ENCODE results near the gene WDR72. TPM values are rescaled to one million over a fixed set of nuclear protein-coding genes. Genes with fewer than 3 reads are reported as not detected.
"Not testable (repeated sequence)": the region's sequence is repeated elsewhere in the genome, so short reads cannot be mapped to it uniquely, and the experiment has no call there.

The WDR72 gene
- total RNA-seq, 2 experiments from 2014 or later, result not detected

DNA sequence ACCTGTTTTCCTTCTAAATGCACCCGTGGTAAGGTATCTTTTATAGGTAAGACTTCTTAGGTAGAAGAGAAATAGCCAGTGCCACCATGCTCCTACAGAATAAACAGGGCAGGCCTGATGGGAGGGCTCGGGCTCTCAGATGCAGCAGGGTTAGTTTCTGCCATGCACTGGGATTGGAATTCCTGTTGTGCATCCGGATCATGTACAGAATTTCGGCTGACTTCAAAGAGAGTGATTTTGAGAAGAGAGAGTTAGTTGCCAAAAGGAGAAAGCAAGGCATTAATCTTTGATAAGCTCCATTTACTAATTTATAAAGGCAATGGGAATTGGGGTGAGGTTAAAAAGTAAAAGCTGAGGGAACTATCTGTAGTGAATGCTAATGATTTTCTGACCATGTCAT, 211.2 kb downstream of the WDR72 start:
- Mint-ChIP-seq H3K27ac (no peak overlapping the region), H3K36me3 (no peaks in the 10 kb centered on the region), H3K4me1 (no peaks in the 10 kb centered on the region), H3K27me3 (no peaks in the 10 kb centered on the region), H3K4me3 (no peak overlapping the region), H3K9me3 (no peaks in the 10 kb centered on the region)
- no peak for DNase-seq

- DNase-seq, H3K4me1 Mint-ChIP-seq: not testable (repeated sequence)
Measured at GRCh38 chr15:53540626-53541300, 218.7 kb downstream of the WDR72 start.

DNA sequence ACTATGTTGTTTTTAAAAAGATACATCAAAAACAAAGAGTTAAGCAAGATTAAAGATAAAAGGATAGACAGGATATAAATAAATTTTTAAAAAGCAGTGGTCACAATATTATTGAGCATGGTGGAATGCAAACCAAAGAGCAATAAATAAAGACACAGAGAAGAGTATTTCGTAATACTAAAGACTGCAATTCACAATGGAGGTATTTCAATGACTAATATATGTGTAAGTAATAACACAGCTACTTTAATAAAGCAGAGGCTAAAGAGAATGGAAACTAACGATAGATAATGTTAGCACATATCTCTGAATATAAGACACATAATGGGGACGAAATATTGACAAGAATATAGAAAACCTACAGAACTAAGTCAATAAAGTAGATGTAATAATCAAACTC, 219.6 kb downstream of the WDR72 start:
- H3K27ac Mint-ChIP-seq, result no peak overlapping the region
- H3K9me3 Mint-ChIP-seq, result no peaks in the 10 kb centered on the region
- no peaks in the 10 kb centered on the region for H3K4me1 Mint-ChIP-seq
- no peak overlapping the region for H3K4me3 Mint-ChIP-seq
- no peak for DNase-seq
- no peaks in the 10 kb centered on the region for H3K36me3 Mint-ChIP-seq
- H3K27me3 Mint-ChIP-seq, result no peaks in the 10 kb centered on the region

More at GRCh38 chr15:53540626-53541300, 218.7 kb downstream of the WDR72 start:
- not testable (repeated sequence) for H3K27ac Mint-ChIP-seq, H3K36me3 Mint-ChIP-seq, H3K9me3 Mint-ChIP-seq, H3K4me3 Mint-ChIP-seq, H3K27me3 Mint-ChIP-seq

- Mint-ChIP-seq H3K4me3 (no peak overlapping the region), H3K9me3 (no peaks in the 10 kb centered on the region), H3K27ac (no peak overlapping the region), H3K4me1 (no peaks in the 10 kb centered on the region), H3K36me3 (no peaks in the 10 kb centered on the region), H3K27me3 (no peaks in the 10 kb centered on the region)
- no peak for DNase-seq
Measured at GRCh38 chr15:53536479-53537120, 222.9 kb downstream of the WDR72 start.

DNA sequence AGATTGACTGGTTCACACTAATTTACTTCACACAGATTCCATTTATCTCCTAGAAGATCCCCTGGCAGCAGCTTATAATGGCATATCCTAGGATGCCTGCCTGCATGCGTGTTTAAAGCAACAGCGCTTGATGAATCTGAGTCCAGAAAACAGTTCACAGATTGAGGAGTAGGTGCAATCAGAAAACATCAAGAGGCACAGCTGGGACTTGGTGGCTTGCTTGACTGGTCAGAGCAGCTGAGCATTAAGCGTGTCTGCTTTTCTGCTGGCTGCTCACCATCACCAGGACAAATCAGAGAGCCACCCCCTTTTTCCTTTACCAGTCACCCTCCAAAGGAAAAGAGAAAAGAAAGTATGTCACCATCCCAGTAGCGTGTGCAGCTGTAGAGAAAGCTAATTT, 223.6 kb downstream of the WDR72 start:
- Mint-ChIP-seq H3K9me3 (no peaks in the 10 kb centered on the region), H3K27me3 (peaks cover 2% of the 10 kb centered on the region), H3K4me3 (no peak overlapping the region), H3K27ac (no peak overlapping the region), H3K36me3 (no peaks in the 10 kb centered on the region), H3K4me1 (no peaks in the 10 kb centered on the region)
- DNase-seq, result no peak

- Mint-ChIP-seq H3K36me3 (no peaks in the 10 kb centered on the region), H3K4me3 (no peak overlapping the region), H3K9me3 (no peaks in the 10 kb centered on the region), H3K4me1 (peaks cover 4% of the 10 kb centered on the region), H3K27me3 (peaks cover 2% of the 10 kb centered on the region), H3K27ac (no peak overlapping the region)
- DNase-seq, result no peak
Measured at GRCh38 chr15:53534105-53534839, 225.2 kb downstream of the WDR72 start.

DNA sequence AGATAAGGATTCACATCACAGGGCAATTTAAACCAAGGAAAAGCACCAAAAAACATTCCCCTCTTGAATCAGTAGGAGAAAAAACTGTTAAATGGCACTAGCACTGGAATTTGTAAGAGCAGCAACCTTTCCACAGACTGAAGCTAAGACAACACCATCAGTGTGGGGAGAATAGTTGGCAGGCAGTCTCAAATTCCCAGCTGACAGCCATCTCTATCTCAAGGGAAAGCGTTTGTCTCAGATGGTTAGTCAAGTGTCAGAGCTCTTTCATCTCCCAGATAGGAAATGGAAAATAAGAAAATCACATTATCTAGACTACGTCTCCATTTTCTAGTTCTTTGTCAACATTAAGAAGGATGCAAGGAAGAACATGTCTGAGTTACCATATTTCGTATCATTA, 228.7 kb downstream of the WDR72 start:
- no peak overlapping the region for H3K27ac Mint-ChIP-seq
- peaks cover 6% of the 10 kb centered on the region for H3K4me1 Mint-ChIP-seq
- H3K4me3 Mint-ChIP-seq, result no peak overlapping the region
- no peaks in the 10 kb centered on the region for H3K36me3 Mint-ChIP-seq
- H3K27me3 Mint-ChIP-seq, result peaks cover 8% of the 10 kb centered on the region
- DNase-seq, result no peak
- no peaks in the 10 kb centered on the region for H3K9me3 Mint-ChIP-seq

DNA sequence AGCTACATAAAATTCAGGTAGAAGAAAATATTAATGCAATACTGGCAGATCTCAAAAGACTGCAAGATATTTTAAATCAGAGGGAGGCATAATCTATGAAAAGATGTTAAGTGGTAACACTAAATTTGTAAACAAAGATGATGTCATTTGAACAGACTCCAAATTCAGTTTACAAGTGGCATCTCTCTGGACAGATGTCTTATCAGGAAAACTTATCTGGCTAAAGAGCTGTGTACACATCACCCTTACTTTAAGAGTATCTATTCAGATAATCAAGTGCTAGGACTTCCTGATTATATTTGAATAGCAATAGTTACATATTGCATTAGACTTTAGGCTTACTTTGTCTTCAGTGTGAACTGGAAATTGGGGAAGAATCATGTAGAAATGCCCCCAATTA, 231.5 kb downstream of the WDR72 start:
- Mint-ChIP-seq H3K27me3 (peaks cover 8% of the 10 kb centered on the region), H3K36me3 (no peaks in the 10 kb centered on the region), H3K9me3 (no peaks in the 10 kb centered on the region), H3K4me3 (no peak overlapping the region), H3K4me1 (peaks cover 6% of the 10 kb centered on the region), H3K27ac (no peak overlapping the region)
- DNase-seq, result no peak

DNA sequence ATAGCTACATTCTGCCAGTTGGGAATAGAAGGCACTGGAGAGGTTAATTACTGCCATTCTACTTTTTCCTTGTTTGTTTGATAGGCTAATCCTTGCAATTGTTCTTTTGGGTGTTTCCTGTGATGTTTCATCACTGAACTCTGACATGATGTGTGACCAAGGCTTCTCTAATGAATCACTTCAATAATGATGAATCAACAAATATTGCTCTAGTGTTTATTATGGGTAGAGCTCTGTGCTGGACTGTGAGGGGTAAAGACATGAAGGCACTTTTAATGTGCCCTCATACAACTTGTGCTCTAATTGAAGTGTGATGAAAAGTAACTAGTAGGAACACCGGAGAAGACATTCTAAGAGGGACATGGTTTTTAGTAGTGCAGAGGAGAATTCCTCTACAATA, 233.6 kb downstream of the WDR72 start:
- H3K36me3 Mint-ChIP-seq, result no peaks in the 10 kb centered on the region
- DNase-seq, result no peak
- H3K4me1 Mint-ChIP-seq, result peaks cover 6% of the 10 kb centered on the region
- no peaks in the 10 kb centered on the region for H3K9me3 Mint-ChIP-seq
- peaks cover 6% of the 10 kb centered on the region for H3K27me3 Mint-ChIP-seq
- H3K27ac Mint-ChIP-seq, result no peak overlapping the region
- H3K4me3 Mint-ChIP-seq, result no peak overlapping the region

DNA sequence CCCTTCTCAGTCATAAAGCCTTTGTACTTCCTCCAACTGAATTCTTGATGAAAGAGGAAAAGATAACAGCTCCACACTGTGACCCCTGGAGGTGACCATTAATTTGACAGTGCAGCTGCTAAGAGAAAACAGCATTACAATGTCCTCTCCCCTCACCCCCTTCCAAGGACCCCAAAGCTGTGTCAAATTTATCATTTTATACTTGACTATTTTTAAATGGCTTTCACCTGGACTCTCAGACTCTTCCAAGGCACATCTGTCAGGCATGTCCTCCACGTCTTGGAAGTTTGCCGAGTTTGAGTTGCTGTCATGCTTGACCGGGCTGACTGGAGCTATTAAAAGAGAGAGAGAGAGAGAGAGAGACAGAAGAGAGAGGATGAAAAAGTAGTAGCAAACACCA, 236.5 kb downstream of the WDR72 start:
- no peak overlapping the region for H3K27ac Mint-ChIP-seq
- no peaks in the 10 kb centered on the region for H3K4me1 Mint-ChIP-seq
- no peaks in the 10 kb centered on the region for H3K9me3 Mint-ChIP-seq
- DNase-seq, result no peak
- no peak overlapping the region for H3K4me3 Mint-ChIP-seq
- H3K27me3 Mint-ChIP-seq, result peaks cover 5% of the 10 kb centered on the region
- no peaks in the 10 kb centered on the region for H3K36me3 Mint-ChIP-seq

DNA sequence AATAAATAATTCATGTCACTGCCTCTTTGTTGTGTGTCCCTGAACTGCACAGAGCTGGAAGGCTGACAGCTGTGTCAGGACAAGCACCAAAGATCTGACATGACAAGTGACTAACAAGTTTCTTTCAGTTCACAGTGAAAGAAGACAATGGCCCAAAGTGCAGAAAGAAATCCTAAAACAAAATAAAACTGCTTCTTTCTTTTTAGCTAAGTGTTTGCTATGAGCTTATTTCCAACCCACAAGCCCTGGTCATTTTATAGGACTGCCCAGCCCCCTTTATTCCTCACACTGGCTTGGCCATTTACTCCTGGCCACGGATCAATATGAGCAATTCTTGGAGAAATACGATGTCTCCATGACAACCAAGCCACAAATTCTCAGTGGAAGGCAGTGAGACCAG, 238.5 kb downstream of the WDR72 start:
- Mint-ChIP-seq H3K4me3 (no peak overlapping the region), H3K27me3 (no peaks in the 10 kb centered on the region), H3K9me3 (no peaks in the 10 kb centered on the region), H3K36me3 (no peaks in the 10 kb centered on the region), H3K27ac (no peak overlapping the region), H3K4me1 (no peaks in the 10 kb centered on the region)
- no peak for DNase-seq

GRCh38 chr15:53513431-53513830, 246.0 kb downstream of the WDR72 start:
- no peak overlapping the region for H3K27ac Mint-ChIP-seq
- H3K36me3 Mint-ChIP-seq, result no peaks in the 10 kb centered on the region
- H3K4me3 Mint-ChIP-seq, result no peak overlapping the region
- no peaks in the 10 kb centered on the region for H3K9me3 Mint-ChIP-seq
- H3K4me1 Mint-ChIP-seq, result no peaks in the 10 kb centered on the region
- no peak for DNase-seq
- H3K27me3 Mint-ChIP-seq, result peaks cover 6% of the 10 kb centered on the region

- DNase-seq, result no peak
- Mint-ChIP-seq H3K27ac (no peak overlapping the region), H3K4me3 (no peak overlapping the region), H3K4me1 (no peaks in the 10 kb centered on the region), H3K36me3 (no peaks in the 10 kb centered on the region), H3K9me3 (no peaks in the 10 kb centered on the region), H3K27me3 (peaks cover 7% of the 10 kb centered on the region)
Measured at GRCh38 chr15:53512029-53512428, 247.4 kb downstream of the WDR72 start.

GRCh38 chr15:53511175-53511574, 248.3 kb downstream of the WDR72 start:
- no peak overlapping the region for H3K27ac Mint-ChIP-seq
- H3K4me3 Mint-ChIP-seq, result no peak overlapping the region
- no peaks in the 10 kb centered on the region for H3K9me3 Mint-ChIP-seq
- H3K4me1 Mint-ChIP-seq, result no peaks in the 10 kb centered on the region
- H3K27me3 Mint-ChIP-seq, result peaks cover 7% of the 10 kb centered on the region
- H3K36me3 Mint-ChIP-seq, result no peaks in the 10 kb centered on the region
- DNase-seq, result no peak

DNA sequence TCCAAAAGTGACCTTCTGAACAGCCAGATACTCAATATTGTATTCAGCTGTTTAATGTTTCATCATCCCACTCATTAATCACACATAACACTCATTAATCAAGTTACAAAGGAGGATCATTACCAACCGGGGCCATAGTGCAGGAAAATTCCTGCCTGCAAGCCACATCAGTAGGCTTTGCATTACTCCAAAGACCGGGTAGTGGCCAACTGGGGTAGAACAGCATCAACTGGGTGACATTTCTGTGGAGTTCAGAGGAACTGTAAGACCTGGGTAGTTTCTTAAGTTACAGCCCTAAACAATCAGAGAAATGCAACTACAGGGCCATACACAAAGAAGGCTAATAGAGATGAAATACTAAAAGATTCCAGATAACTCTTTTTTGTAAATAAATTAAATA, 253.1 kb downstream of the WDR72 start:
- H3K9me3 Mint-ChIP-seq, result no peaks in the 10 kb centered on the region
- DNase-seq, result no peak
- no peak overlapping the region for H3K4me3 Mint-ChIP-seq
- no peaks in the 10 kb centered on the region for H3K4me1 Mint-ChIP-seq
- peaks cover 11% of the 10 kb centered on the region for H3K27me3 Mint-ChIP-seq
- no peak overlapping the region for H3K27ac Mint-ChIP-seq
- H3K36me3 Mint-ChIP-seq, result no peaks in the 10 kb centered on the region

DNA sequence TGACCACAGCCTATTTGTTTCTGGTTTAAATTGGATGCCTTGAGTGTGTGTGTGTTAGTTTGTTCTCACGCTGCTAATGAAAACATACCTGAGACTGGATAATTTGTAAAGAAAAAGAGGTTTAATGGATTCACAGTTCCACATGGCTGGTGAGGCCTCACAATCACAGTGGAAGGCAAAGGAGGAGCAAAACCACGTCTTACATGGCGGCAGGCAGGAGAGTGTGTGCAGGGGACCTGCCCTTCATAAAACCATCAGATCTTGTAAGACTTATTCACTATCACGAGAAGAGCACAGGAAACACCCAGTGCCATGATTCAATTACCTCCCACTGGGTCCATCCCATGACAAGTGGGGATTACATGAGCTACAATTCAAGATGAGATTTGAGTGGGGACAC, 260.5 kb downstream of the WDR72 start:
- peaks cover 7% of the 10 kb centered on the region for H3K27me3 Mint-ChIP-seq
- no peaks in the 10 kb centered on the region for H3K4me1 Mint-ChIP-seq
- no peak for DNase-seq
- H3K4me3 Mint-ChIP-seq, result no peak overlapping the region
- no peaks in the 10 kb centered on the region for H3K36me3 Mint-ChIP-seq
- H3K9me3 Mint-ChIP-seq, result peaks cover 2% of the 10 kb centered on the region
- H3K27ac Mint-ChIP-seq, result no peak overlapping the region
